ENCODE measurements around the gene CELSR3.

The CELSR3 gene

DNA sequence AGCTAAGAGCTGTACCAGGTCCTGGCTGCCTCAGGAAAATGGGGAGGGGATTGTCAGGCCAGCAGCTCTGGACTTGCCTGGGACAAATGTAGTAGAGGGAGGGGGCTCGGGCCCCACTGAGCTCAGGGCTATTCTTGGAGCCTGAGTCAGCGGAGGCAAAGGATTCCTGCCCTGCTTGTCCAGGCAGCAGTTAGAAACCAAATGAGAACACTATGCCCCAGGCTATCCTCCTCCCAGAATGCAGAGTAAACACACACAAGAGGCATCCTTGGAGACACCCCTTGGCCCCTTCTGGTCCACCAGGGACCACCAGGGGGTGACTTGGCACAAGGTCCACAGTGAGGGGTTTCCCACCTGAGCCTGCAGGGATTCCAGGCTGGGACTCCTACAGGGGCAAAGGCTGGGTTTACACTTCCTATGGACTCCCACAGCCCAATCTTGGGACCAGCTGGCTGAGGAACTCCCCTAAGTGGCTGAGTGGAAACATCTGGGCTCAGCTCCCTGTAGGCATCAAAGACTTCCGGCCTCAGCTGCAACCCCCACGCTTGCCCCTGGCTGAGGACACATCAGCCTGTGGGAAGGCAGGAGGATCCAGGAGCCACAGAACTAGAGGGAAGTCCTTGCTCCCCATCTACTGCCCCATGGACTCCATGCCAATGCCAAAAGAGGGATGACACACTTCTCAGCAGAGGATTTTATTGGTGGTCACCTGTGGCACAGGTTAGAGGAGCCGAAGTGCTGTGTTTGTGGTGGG, 64.2 kb downstream of the CELSR3 start:
- DNase-seq, result peak; percentile 95

DNA sequence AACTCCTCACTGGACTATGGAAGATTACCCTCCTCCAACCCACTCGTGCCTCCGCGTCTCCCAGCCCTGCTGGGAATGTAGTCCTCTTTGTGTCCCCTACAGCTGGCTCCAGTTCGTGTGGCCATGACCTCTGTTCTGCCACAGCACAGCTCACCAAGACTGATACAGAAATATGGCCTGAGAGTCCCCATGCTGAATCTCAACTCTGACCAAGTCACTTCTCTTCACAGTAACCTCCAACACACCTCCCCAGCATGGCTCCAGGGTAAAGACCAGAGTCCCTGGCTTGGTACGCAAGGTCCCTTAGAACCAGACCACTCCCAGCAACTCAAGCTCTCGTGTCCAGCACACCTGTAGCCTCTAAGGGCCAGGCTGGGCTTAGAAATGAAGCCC, 65.3 kb downstream of the CELSR3 start:
- no peak for DNase-seq

GRCh38 chr3:48596676-48597407, 65.8 kb downstream of the CELSR3 start:
- DNase-seq, result no peak

- no peak for DNase-seq
These were observed 66.5 kb downstream of the CELSR3 start for GRCh38 chr3:48596157-48596556.

DNA sequence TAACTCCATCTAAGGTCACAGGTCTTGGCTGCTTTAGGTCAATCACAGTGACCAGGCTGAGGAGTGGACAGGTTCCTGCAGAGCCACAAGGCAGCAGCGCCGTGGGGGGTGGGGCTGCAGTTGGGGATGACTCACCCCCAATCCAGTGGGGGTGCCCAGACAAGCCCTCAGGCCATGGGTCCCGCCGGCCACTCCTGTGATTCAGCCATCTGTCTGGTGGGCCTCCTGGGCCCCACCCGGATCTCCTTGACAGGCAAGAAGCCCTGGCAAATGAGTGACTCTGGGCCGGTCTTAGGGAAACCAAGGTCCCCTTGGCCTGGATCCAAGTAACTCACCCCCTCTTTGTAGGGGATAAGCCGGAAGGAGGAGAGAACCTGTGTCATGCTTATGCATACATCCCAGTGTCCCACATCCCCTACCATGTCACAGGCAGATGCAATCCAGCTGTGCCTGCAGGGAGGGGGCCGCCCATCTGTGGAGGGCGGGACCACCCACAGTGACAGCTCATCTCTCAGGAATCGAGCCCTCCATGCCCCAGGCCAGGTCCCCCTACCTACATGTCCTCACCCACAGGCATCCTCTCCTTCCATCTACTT, 67.1 kb downstream of the CELSR3 start:
- DNase-seq, result peak; percentile 81

DNA sequence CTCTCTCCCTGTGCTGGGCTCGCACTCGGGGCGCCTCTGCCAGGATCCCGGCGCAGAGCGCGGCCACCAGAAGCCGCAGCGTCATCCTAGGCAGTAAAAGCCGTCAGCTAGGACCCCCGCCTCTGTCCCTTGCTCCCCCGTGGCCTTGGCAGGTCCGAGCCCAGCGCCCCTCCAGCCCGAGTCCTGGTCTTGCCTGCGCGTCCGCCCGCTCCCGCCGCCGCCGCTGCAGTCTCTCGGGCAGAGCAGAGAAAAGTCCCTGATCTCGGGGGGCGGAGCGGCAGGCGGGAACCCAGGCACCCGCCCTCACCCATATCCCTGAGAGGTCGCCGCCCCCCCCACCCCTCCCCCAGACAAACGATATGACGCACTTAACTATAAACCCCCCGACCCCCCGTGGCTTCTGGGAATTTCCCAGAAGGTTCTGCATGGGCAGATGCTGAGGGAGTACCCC, 67.6 kb downstream of the CELSR3 start, which contains the start of gene COL7A1:
Gene COL7A1 (minus strand): TSS at position 255 of the 451 bp plus-strand sequence. CDS start 170 bp downstream, at position 85.
- DNase-seq, result no peak

GRCh38 chr3:48594417-48595049, 68.2 kb downstream of the CELSR3 start:
- no peak for DNase-seq

DNA sequence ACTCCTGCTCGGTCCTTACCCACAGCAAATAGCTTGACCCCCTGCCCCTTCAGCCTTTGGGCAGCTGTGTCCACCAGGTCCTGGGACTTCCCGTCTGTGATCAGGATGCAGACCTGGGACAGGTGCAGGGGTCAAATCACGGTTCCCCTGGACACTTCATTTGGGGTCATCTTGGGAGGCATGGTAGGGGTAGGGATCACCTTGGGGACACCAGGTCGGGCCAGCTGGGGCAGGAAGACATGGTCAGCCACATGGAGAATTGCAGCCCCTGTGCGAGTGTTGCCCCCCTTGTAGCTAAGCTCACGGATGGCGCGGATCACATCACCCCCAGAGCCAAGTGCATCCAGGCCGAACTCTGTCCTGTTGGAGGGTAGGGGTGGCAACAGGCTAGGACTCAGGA, 69.3 kb downstream of the CELSR3 start:
- DNase-seq, result no peak

DNA sequence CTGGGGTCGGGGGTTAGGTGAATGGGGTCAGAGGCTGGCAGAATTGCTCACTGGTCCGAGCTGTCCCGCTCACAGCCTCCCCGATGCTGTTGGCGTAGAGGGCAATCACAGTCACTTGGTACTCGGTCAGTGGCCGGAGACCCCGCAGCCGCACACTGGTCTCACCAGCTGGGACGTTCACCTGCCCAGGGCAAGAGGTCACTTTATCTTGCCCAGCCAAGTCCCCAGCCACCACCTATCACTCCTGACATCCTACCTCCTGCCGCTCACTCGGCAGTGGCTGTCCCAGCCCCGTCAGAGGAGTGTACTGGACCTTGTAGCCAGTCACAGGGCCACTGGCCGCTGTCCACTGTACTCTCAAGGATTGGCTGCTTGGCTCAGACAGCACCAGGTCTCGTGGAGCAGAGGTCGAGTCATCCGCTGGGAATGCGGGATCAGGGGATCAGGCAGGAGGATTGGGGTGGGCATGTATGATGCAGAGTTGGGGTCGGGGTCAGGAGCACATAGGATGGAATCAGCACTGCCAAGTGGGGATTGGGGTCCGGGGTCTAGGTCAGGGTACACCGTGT, 70.1 kb downstream of the CELSR3 start:
- DNase-seq, result no peak

- DNase-seq, result no peak
These were observed 70.7 kb downstream of the CELSR3 start for GRCh38 chr3:48591886-48592518.

- no peak for DNase-seq
These were observed 71.2 kb downstream of the CELSR3 start for GRCh38 chr3:48591436-48591835.

GRCh38 chr3:48588230-48588629, 74.5 kb downstream of the CELSR3 start:
- no peak for DNase-seq

DNA sequence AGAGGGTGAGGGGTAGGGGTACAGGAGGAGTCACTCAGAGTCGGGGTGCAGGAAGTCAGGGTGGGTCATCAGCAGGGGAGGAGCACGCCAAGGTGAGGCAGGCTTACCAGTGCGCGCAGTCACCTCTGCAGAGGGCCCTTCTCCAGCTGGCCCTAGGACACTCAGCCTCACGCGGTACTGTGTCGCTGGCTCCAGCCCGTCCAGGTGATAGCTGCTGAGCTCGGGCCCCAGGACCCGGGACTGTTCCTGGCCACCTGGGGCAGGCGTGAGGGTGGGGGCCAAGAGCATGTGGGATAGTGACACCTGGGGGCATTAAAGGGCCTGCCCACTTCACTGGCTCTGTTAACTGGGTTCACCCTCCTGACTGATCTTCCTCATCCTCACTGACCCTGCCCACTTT, 75.0 kb downstream of the CELSR3 start:
- DNase-seq, result no peak
